AG04449 (cell line): ENCODE measurements around the gene GCNA.

Experiments used
- CTCF ChIA-PET: fragments of 350-600 bp; formaldehyde crosslinking; extraction: SDS; loops from one replicate; lab custom pipeline; 2021; ENCODE audit warnings: antibody characterized with exemption; lab: Yijun Ruan, JAX
- POLR2A ChIA-PET: fragments of 400-600, 350-600 bp; formaldehyde crosslinking; extraction: SDS; loops from one replicate; lab custom pipeline; 2020; ENCODE audit warnings: antibody characterized with exemption, inconsistent platforms; lab: Yijun Ruan, JAX
- DNase-seq: peaks from one replicate; pipeline ENCODE4 v3.0.0-alpha.2; 2010; ENCODE audit warnings: low read depth, low spot score
- H3K4me3 ChIP-seq: 2 replicates; pipeline ENCODE4 v1.5.1; 2011; ENCODE audit warnings: low read depth, mild to moderate bottlenecking, control low read depth, low read length
- TF ChIP-seq, protein P1 (sequence below): IDR thresholded peaks from one replicate; pipeline ENCODE4 v1.5.1; 2011; ENCODE audit warnings: mild to moderate bottlenecking, moderate library complexity, low read length, control low read depth, inconsistent platforms; ENCODE audit not compliant: insufficient read depth; ENCODE audit errors: missing control alignments

GCNA gene

DNA sequence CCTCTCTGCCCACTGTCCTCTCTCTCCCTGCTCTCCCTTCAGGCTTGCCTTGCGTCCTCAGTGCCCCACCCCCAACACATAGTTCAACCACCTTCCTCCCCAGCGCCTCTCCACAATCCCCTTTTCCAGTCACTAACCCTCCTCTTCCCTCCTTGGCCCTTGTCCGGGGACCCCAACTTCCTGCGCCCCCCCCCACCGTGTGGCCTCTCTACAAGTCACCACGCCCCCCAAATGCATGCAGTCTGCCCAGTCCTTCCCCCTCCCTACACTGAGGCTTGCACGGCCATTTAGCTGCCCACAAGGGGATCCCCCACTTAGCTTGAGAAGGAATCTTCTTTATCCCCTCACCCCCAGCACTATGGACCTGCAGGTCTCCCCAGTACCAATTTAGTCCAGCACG is 39.5 kb downstream of the GCNA start:
- ChIA-PET POLR2A (interaction anchor here (0.6 kb wide), 1 partner anchor 352 kb away, joined by 3 read pairs; no protein-coding TSS in a partner anchor), CTCF (no interaction called here)
- TF ChIP-seq, protein P1, sequence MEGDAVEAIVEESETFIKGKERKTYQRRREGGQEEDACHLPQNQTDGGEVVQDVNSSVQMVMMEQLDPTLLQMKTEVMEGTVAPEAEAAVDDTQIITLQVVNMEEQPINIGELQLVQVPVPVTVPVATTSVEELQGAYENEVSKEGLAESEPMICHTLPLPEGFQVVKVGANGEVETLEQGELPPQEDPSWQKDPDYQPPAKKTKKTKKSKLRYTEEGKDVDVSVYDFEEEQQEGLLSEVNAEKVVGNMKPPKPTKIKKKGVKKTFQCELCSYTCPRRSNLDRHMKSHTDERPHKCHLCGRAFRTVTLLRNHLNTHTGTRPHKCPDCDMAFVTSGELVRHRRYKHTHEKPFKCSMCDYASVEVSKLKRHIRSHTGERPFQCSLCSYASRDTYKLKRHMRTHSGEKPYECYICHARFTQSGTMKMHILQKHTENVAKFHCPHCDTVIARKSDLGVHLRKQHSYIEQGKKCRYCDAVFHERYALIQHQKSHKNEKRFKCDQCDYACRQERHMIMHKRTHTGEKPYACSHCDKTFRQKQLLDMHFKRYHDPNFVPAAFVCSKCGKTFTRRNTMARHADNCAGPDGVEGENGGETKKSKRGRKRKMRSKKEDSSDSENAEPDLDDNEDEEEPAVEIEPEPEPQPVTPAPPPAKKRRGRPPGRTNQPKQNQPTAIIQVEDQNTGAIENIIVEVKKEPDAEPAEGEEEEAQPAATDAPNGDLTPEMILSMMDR = no peak
- no peak overlapping the region for H3K4me3 ChIP-seq
- no peak for DNase-seq

DNA sequence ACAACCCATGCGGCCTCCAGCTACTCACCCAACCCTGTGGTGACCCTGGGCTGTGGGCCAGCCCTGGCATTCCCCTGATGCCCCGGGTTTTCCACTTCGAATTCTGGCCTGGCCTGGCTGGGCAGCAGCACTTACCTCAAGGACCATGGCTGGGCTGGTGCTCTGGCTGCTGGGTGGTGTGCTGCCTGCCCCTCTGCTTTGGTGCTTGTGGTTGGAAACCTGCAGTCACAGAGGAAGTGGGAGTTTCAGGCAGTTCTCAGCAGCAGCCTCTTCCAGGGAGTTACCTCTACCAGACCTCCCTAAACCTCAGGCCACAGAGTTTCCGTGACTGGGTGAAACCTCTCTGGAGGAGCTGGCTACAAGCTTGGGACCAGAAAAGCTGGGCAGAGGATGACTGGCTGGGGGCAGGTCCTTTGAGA is 40.1 kb downstream of the GCNA start, which contains the start of gene CXCR3:
TSS of gene CXCR3 (minus strand) at position 209 of the 419 bp plus-strand sequence. CDS start at position 147, 62 bp downstream.
- TF ChIP-seq, protein P1 = no peak
- no peak within 1 kb of the TSS for H3K4me3 ChIP-seq
- POLR2A ChIA-PET = no interaction called here
- CTCF ChIA-PET = no interaction called here
- DNase-seq = no peak

DNA sequence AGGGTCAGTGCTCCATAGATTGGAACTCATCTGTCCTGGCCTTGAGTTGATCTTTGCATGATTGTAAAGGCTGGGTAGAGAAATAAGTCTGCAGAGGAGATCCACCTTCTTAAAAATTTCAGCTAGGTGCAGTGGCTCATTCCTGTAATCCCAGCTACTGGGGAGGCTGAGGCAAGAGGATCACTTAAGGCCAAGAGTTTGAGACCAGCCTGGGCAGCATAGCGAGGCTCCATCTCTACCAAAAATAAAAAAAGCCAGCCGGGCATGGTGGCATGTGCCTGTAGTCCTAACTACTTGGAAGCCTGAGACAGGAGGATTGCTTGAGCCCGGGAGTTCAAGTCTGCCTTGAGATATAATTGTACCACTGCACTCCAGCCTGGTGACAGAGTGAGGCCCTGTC is 40.5 kb downstream of the GCNA start:
- no peak for DNase-seq
- ChIA-PET POLR2A (no interaction called here), CTCF (no interaction called here)
- H3K4me3 ChIP-seq = no peak overlapping the region
- TF ChIP-seq, protein P1 = no peak

DNA sequence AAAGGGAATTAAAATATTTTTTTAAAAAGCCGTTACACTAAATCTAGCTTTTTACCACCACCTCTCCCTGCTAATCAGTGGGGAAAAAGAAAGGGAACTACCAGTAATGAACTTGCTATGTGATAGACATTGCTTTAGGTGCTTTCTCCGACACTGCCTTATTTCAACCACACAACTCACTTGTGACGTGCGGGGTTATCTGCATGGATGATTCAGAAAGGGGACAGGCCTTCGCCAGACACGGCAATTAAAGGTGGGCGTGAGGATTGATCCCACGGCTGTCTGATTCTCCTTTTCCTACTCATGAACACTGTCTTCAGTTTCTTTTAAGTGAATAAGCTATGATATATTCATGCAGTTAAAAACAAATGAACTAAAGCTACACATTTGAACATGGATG is 41.0 kb downstream of the GCNA start:
- ChIA-PET CTCF (no interaction called here), POLR2A (no interaction called here)
- TF ChIP-seq, protein P1 = no peak
- no peak overlapping the region for H3K4me3 ChIP-seq
- DNase-seq = no peak

DNA sequence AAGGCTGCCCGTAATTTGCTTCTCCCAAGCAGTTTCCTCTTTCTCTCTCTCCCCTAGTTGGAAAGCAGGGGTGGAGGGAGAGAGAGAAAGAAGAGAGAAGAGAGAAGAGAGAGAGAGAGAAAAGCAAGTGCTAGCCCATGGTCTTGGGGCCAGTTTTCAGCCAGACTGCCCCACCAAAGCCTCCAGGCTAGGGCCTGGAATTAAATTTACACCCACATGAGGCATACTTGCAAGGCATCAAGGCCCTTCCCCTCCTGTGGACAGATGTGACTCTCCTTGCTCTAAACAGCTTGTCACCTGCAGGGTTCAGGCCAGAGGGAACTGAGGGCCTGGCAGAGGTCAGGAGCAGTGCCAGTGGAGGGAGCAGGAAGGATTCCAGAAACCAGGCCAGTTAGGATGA is 41.7 kb downstream of the GCNA start:
- TF ChIP-seq, protein P1 = no peak
- no peak for DNase-seq
- CTCF ChIA-PET = no interaction called here
- POLR2A ChIA-PET = no interaction called here
- no peak overlapping the region for H3K4me3 ChIP-seq

DNA sequence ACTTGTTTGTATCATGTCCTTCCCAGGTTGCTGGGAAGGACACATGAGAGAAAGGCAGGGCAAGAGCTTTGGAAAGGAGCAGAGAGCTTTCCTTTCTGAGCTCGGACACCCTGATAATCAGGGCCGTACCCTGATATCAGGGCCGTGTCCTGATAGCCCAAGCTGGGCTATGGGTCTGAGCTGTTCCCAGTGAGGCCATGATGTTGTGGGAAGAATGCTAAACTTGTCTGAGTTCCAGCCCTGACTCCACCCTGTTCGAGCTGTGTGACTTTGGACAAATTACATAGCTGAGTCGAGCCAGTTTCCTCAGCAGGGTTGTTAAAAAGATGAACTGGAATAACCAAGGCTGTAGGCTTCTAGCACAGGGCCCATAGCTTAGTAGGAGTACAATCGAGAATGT is 43.4 kb downstream of the GCNA start:
- no peak for DNase-seq
- POLR2A ChIA-PET = no interaction called here

More for the DNA sequence above, 43.4 kb downstream of the GCNA start:
- H3K4me3 ChIP-seq = no peak overlapping the region
- CTCF ChIA-PET = interaction anchor here (2.7 kb wide), 1 partner anchor 29 kb away, joined by 6 read pairs; no protein-coding TSS in a partner anchor
- TF ChIP-seq, protein P1 = no peak
